HEK293T (cell line): Measurements from ENCODE around the gene KLHDC10.
"Not testable (repeated sequence)": the region's sequence is repeated elsewhere in the genome, so short reads cannot be mapped to it uniquely, and the experiment has no call there.

ENCODE experiments used
- CTCF ChIA-PET: fragments of 350-600 bp; formaldehyde crosslinking; extraction: SDS; loops from one replicate; lab custom pipeline; 2021; ENCODE audit warnings: antibody characterized with exemption, inconsistent platforms; lab: Yijun Ruan, JAX
- POLR2A ChIA-PET: fragments of 350-600 bp; formaldehyde crosslinking; extraction: SDS; loops from one replicate; lab custom pipeline; 2020; ENCODE audit warnings: antibody characterized with exemption, inconsistent platforms; lab: Yijun Ruan, JAX
- DNase-seq: peaks from one replicate; pipeline ENCODE4 v3.0.0; 2012; ENCODE audit warnings: mixed read lengths; ENCODE audit errors: extremely low spot score
- ARNT ChIP-seq: fragments of 450-650 bp; IDR thresholded peaks from 2 replicates; pipeline ENCODE4 v1.6.1; 2017; ENCODE audit warnings: mild to moderate bottlenecking
- BHLHE40 ChIP-seq: fragments of 450-650 bp; IDR thresholded peaks from 2 replicates; pipeline ENCODE4 v1.6.1; 2016; ENCODE audit warnings: mild to moderate bottlenecking, moderate library complexity, borderline replicate concordance
- CTBP1 ChIP-seq: fragments of 450-650 bp; IDR thresholded peaks from 2 replicates; pipeline ENCODE4 v1.6.1; 2016; ENCODE audit warnings: borderline replicate concordance
- ELF4 ChIP-seq: fragments of 450-650 bp; IDR thresholded peaks from 2 replicates; pipeline ENCODE4 v1.6.1; 2017; ENCODE audit warnings: antibody characterized with exemption
- FOXA1 ChIP-seq: fragments of 450-650 bp; IDR thresholded peaks from 2 replicates; pipeline ENCODE4 v1.6.1; 2016; ENCODE audit warnings: mild to moderate bottlenecking
- FOXK2 ChIP-seq: fragments of 450-650 bp; IDR thresholded peaks from 2 replicates; pipeline ENCODE4 v1.6.1; 2016; ENCODE audit warnings: mild to moderate bottlenecking
- FOXM1 ChIP-seq: fragments of 450-650 bp; IDR thresholded peaks from 2 replicates; pipeline ENCODE4 v1.6.1; 2017; ENCODE audit warnings: mild to moderate bottlenecking, borderline replicate concordance
- HDGF ChIP-seq: fragments of 450-650 bp; IDR thresholded peaks from 2 replicates; pipeline ENCODE4 v1.6.1; 2017; ENCODE audit warnings: antibody characterized with exemption, borderline replicate concordance
- L3MBTL2 ChIP-seq: fragments of 450-650 bp; conservative IDR thresholded peaks from 2 replicates; pipeline ENCODE4 v1.6.1; 2016; ENCODE audit warnings: mild to moderate bottlenecking
- LEF1 ChIP-seq: fragments of 450-650 bp; IDR thresholded peaks from 2 replicates; pipeline ENCODE4 v1.6.1; 2017; ENCODE audit warnings: mild to moderate bottlenecking, borderline replicate concordance
- NFRKB ChIP-seq: fragments of 450-650 bp; IDR thresholded peaks from 2 replicates; pipeline ENCODE4 v1.6.1; 2016; ENCODE audit warnings: mild to moderate bottlenecking, moderate library complexity
- PKNOX1 ChIP-seq: fragments of 450-650 bp; IDR thresholded peaks from 2 replicates; pipeline ENCODE4 v1.6.1; 2016
- SP1 ChIP-seq: fragments of 450-650 bp; IDR thresholded peaks from 2 replicates; pipeline ENCODE4 v1.6.1; 2017
- SUZ12 ChIP-seq: fragments of 450-650 bp; IDR thresholded peaks from 2 replicates; pipeline ENCODE4 v1.6.1; 2016; ENCODE audit warnings: mild to moderate bottlenecking
- TARDBP ChIP-seq: fragments of 450-650 bp; IDR thresholded peaks from 2 replicates; pipeline ENCODE4 v1.6.1; 2016
- ZNF384 ChIP-seq: fragments of 450-650 bp; IDR thresholded peaks from 2 replicates; pipeline ENCODE4 v1.6.1; 2016

KLHDC10 gene

GRCh38 chr7:130032698-130033097 lies 37.6 kb upstream of the KLHDC10 start:
- ChIA-PET POLR2A (no interaction called here), CTCF (interaction anchor here (0.6 kb wide), 1 partner anchor 8 kb away, joined by 3 read pairs; no protein-coding TSS in a partner anchor)
- DNase-seq, result no peak
- TF ChIP-seq NFRKB (no peak), BHLHE40 (no peak), TARDBP (no peak), PKNOX1 (no peak), ELF4 (no peak)

- POLR2A ChIA-PET, result no interaction called here
- TF ChIP-seq LEF1, result no peak
- no peak for TF ChIP-seq FOXK2
- no peak for TF ChIP-seq PKNOX1
- DNase-seq, result no peak
- CTCF ChIA-PET, result no interaction called here
These were observed 32.6 kb upstream of the KLHDC10 start for GRCh38 chr7:130037703-130038102.

GRCh38 chr7:130040576-130040975 lies 29.8 kb upstream of the KLHDC10 start:
- ChIA-PET CTCF (interaction anchor here (0.6 kb wide), 1 partner anchor 12 kb away, joined by 3 read pairs; no protein-coding TSS in a partner anchor), POLR2A (no interaction called here)
- DNase-seq, result no peak
- TF ChIP-seq TARDBP, result no peak
- no peak for TF ChIP-seq LEF1

- DNase-seq, result no peak
- ChIA-PET POLR2A (no interaction called here), CTCF (no interaction called here)
- TF ChIP-seq HDGF (no peak), ARNT (no peak), FOXA1 (no peak), TARDBP (no peak), FOXM1 (no peak), ZNF384 (no peak), NFRKB (no peak), SUZ12 (no peak), L3MBTL2 (no peak), FOXK2 (no peak), SP1 (no peak), PKNOX1 (no peak), ELF4 (no peak), CTBP1 (no peak), LEF1 (no peak), BHLHE40 (no peak)
These were observed 22.5 kb upstream of the KLHDC10 start for GRCh38 chr7:130047831-130048230.

GRCh38 chr7:130048906-130049305 lies 21.4 kb upstream of the KLHDC10 start:
- TF ChIP-seq LEF1 (no peak), PKNOX1 (no peak), CTBP1 (no peak), ZNF384 (no peak)
- DNase-seq, result no peak
- CTCF ChIA-PET, result interaction anchor here (0.7 kb wide), 1 partner anchor 275 kb away, joined by 3 read pairs; no protein-coding TSS in a partner anchor
- POLR2A ChIA-PET, result interaction anchor here (1.3 kb wide), 1 partner anchor 21 kb away, joined by 3 read pairs; the partner anchor contains the start of gene KLHDC10

- not testable (repeated sequence) for DNase-seq
- ChIA-PET CTCF (interaction anchor here (0.6 kb wide), 1 partner anchor 11 kb away, joined by 3 read pairs; no protein-coding TSS in a partner anchor), POLR2A (interaction anchor here (3.4 kb wide), 1 partner anchor 17 kb away, joined by 24 read pairs; the partner anchor contains the start of gene KLHDC10)
These were observed 18.1 kb upstream of the KLHDC10 start for GRCh38 chr7:130052250-130052649.

GRCh38 chr7:130055198-130055597 lies 15.1 kb upstream of the KLHDC10 start:
- POLR2A ChIA-PET, CTCF ChIA-PET, DNase-seq: not testable (repeated sequence)
